ENCODE results near the gene HIC1. TPM values are rescaled to one million over a fixed set of nuclear protein-coding genes. Genes with fewer than 3 reads are reported as not detected.

The HIC1 gene
- total and polyA plus RNA-seq, 2 of the 4 experiments (the other 2 are of a cell fraction) = 10.4 to 23.0 TPM

DNA sequence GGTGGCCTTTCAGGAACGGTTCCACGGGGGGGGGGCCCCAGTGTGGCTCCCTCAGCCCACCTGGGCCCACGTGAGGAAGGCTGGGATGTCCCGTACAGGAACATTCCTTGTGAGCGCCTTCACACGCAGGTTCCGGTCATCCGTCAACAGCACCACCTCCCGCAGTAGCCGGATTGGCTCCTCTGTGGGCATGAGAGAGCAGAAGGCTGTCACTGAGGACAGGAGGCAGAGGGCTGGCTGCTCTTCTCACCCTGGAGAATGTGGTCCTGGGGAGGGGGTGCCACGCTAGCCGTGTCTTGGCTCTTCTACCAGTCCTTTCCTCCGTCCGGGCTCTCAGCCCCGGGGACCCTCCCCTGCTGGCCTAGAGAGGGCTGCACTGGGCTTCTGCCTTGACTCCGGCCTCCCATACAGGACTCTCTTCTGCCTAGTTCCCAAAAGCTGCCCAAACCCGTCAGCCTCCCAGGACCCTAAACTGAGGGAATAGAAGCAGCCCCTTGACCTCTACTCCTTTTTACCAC lies 6.6 kb downstream of the HIC1 start:
- ATAC-seq (ENCODE audit: low read depth) = no peak
- Histone ChIP-seq H3K9me3 (ENCODE audit: control insufficient read depth, insufficient read depth, low read length) (no peaks in the 10 kb centered on the region), H3K56ac (ENCODE audit: extremely low read depth, insufficient read depth, low read length) (no peak overlapping the region), H3K4ac (ENCODE audit: low read depth, low read length) (peak overlapping the region; percentile 79), H2BK120ac (ENCODE audit: low read depth, low read length) (peak overlapping the region; percentile 70; the same call in 1 of the 2 replicates), H2BK20ac (ENCODE audit: low read depth, low read length) (peak overlapping the region; percentile 49; the same call in 1 of the 2 replicates), H2BK15ac (ENCODE audit: low read depth, low read length) (0 out of 3 replicates have a peak overlapping the region, but pooled peaks have one; percentile 19), H2AFZ (replicated peaks; ENCODE audit: low read length, poor library complexity) (no peak overlapping the region), H3K9me1 (ENCODE audit: insufficient read depth, low read length) (peaks cover 26% of the 10 kb centered on the region), H3K4me3 (ENCODE audit: insufficient read depth, low read depth, low read length) (no peak overlapping the region), H4K5ac (ENCODE audit: low read depth, low read length) (peak overlapping the region; percentile 10; the same call in 1 of the 2 replicates), H2AK9ac (replicated peaks; ENCODE audit: low read depth, low read length, poor library complexity) (peak overlapping the region; percentile 46), H4K91ac (ENCODE audit: insufficient read depth, low read depth, low read length) (peak overlapping the region; percentile 43), H2AK5ac (ENCODE audit: low read depth, low read length) (peak overlapping the region; percentile 91), H3K18ac (ENCODE audit: low read depth, low read length) (no peak overlapping the region; the same call in 1 of the 2 replicates), H3K4me1 (ENCODE audit: control insufficient read depth, insufficient read depth, low read length) (peaks cover 63% of the 10 kb centered on the region), H4K8ac (ENCODE audit: low read depth in 2 of 2, low read length in 2 of 2) (peak overlapping the region; percentile 50 to 60; a peak in 3 of 4 replicates), H3K79me1 (ENCODE audit: low read depth in 1 of 2, low read length in 2 of 2) (peaks cover 17 to 77% of the 10 kb centered on the region in 2 experiments), H3K9ac (ENCODE audit: low read depth, low read length) (peak overlapping the region; percentile 53; the same call in 1 of the 2 replicates), H2BK5ac (ENCODE audit: low read depth, low read length, poor library complexity, severe bottlenecking) (peak overlapping the region; percentile 95), H3K4me2 (ENCODE audit: low read depth, low read length) (no peak overlapping the region), H4K20me1 (ENCODE audit: insufficient read depth, low read length) (peaks cover 18% of the 10 kb centered on the region), H3K23ac (ENCODE audit: low read depth, low read length) (peak overlapping the region; percentile 95; the same call in 1 of the 2 replicates), H3K14ac (replicated peaks; ENCODE audit: low read depth, low read length) (peak overlapping the region; percentile 70; the same call in 1 of the 2 replicates), H3K27me3 (ENCODE audit: control insufficient read depth, insufficient read depth, low read length) (no peaks in the 10 kb centered on the region), H3K36me3 (ENCODE audit: control insufficient read depth, insufficient read depth, low read length) (peaks cover 68% of the 10 kb centered on the region), H3K27ac (ENCODE audit: insufficient read depth, low read length) (peak overlapping the region; percentile 67)
- DNase-seq = no peak
- TF ChIP-seq BHLHE40 (IDR thresholded peaks at IDR 0.05; ENCODE audit: low read depth, low read length) = no peak
- no peak for TF ChIP-seq MXI1 (IDR thresholded peaks at IDR 0.05; ENCODE audit: borderline replicate concordance, low read depth, low read length)
- TF ChIP-seq MAFK (IDR thresholded peaks at IDR 0.05; ENCODE audit: low read depth, low read length) = no peak
- no peak for TF ChIP-seq RCOR1 (IDR thresholded peaks at IDR 0.05; ENCODE audit: insufficient replicate concordance, low read length)
- no peak for TF ChIP-seq USF2 (IDR thresholded peaks at IDR 0.05; ENCODE audit: low read depth, low read length)
- no peak for TF ChIP-seq SMC3 (IDR thresholded peaks at IDR 0.05; ENCODE audit: low read depth, low read length)
- no peak for TF ChIP-seq RAD21 (IDR thresholded peaks at IDR 0.05; ENCODE audit: low read length)
- no peak; the same call in 1 of the 2 replicates for TF ChIP-seq POLR2A (IDR thresholded peaks at IDR 0.05; ENCODE audit: low read depth, low read length)
- in situ Hi-C loops (cut with MboI; ENCODE audit: low sequenced_read_pairs) (loop anchor here (10.0 kb wide), 1 partner anchor 113 kb away; no protein-coding TSS in a partner anchor), intact Hi-C loops (cut with micrococcal nuclease) (no loop called here), dilution Hi-C loops (cut with HindIII; ENCODE audit: low sequenced_read_pairs, unreplicated experiment) (no loop called here)
- ChIA-PET POLR2A (ENCODE audit: unreplicated experiment) (no interaction called here), CTCF (interaction anchor here (1.0 kb wide), 1 partner anchor 184 kb away, joined by 3 read pairs; no protein-coding TSS in a partner anchor)
- BruUV-seq (replicated peaks) = no TSS peak
- WGBS, 2 experiments (ENCODE audit: extremely low coverage in 2 of 2, insufficient read length in 1 of 2) = 71% methylated on average over 10 of the region's 17 CpGs; no CpG with 5 or more reads in 1 of the 2 experiments
